ENCODE results near the gene APOL1.

The APOL1 gene

GRCh38 chr22:36210224-36210623 lies 42.7 kb upstream of the APOL1 start:
- TF ChIP-seq CTCF (conservative IDR thresholded peaks at IDR 0.05): no peak
- H3K27ac ChIP-seq: no peak overlapping the region

GRCh38 chr22:36211237-36211861 lies 41.6 kb upstream of the APOL1 start:
- TF ChIP-seq CTCF (conservative IDR thresholded peaks at IDR 0.05): no peak
- H3K27ac ChIP-seq: no peak overlapping the region

- no peak overlapping the region for H3K27ac ChIP-seq
- TF ChIP-seq CTCF (conservative IDR thresholded peaks at IDR 0.05): no peak
Observed at GRCh38 chr22:36212901-36213300, 40.0 kb upstream of the APOL1 start.

GRCh38 chr22:36213586-36213985 lies 39.3 kb upstream of the APOL1 start:
- no peak for TF ChIP-seq CTCF (conservative IDR thresholded peaks at IDR 0.05)
- H3K27ac ChIP-seq: no peak overlapping the region

GRCh38 chr22:36215981-36216380 lies 37.0 kb upstream of the APOL1 start:
- TF ChIP-seq CTCF (conservative IDR thresholded peaks at IDR 0.05): no peak
- no peak overlapping the region for H3K27ac ChIP-seq

- TF ChIP-seq CTCF (conservative IDR thresholded peaks at IDR 0.05): no peak
- no peak overlapping the region for H3K27ac ChIP-seq
Observed at GRCh38 chr22:36218648-36219193, 34.2 kb upstream of the APOL1 start.

- peak overlapping the region; percentile 87 for H3K27ac ChIP-seq
- TF ChIP-seq CTCF (conservative IDR thresholded peaks at IDR 0.05): no peak
Observed at GRCh38 chr22:36220451-36220921, 32.4 kb upstream of the APOL1 start.

Measured in VCaP (cell line).